GM10248 (cell line): ENCODE measurements around the gene XRCC4.

Source experiments
- CTCF ChIA-PET: fragments of 300-600 bp; sonication (Branson Sonifier 250); formaldehyde crosslinking; extraction: SDS; loops from one replicate; lab custom pipeline; 2021; ENCODE audit warnings: antibody characterized with exemption; lab: Yijun Ruan, JAX
- POLR2A ChIA-PET: fragments of 350-650 bp; sonication (Branson Sonifier 250); formaldehyde crosslinking; extraction: SDS; loops from one replicate; lab custom pipeline; 2020; ENCODE audit warnings: antibody characterized with exemption; lab: Yijun Ruan, JAX
- DNase-seq: peaks from one replicate; pipeline ENCODE4 v3.0.0; 2012; ENCODE audit errors: extremely low spot score
- CTCF ChIP-seq: IDR thresholded peaks from 2 replicates; pipeline ENCODE4 v1.5.1; 2012; ENCODE audit warnings: mild to moderate bottlenecking, low read depth; ENCODE audit errors: extremely low read depth, missing control alignments, control extremely low read depth

XRCC4 gene

GRCh38 chr5:83172011-83172410, 94.7 kb downstream of the XRCC4 start:
- POLR2A ChIA-PET: no interaction called here
- CTCF ChIA-PET: no interaction called here
- no peak for TF ChIP-seq CTCF
- no peak for DNase-seq

- CTCF ChIA-PET: no interaction called here
- DNase-seq: no peak
- POLR2A ChIA-PET: no interaction called here
- TF ChIP-seq CTCF: no peak
Measured at GRCh38 chr5:83172655-83173054, 95.3 kb downstream of the XRCC4 start.

GRCh38 chr5:83173826-83174225, 96.5 kb downstream of the XRCC4 start:
- ChIA-PET CTCF (no interaction called here), POLR2A (no interaction called here)
- no peak for TF ChIP-seq CTCF
- no peak for DNase-seq

- POLR2A ChIA-PET: no interaction called here
- no peak for DNase-seq
- no peak for TF ChIP-seq CTCF
- CTCF ChIA-PET: interaction anchor here (1.0 to 2.2 kb wide), 4 partner anchors 14 to 44 kb away, joined by 3 to 6 read pairs (median 3); no protein-coding TSS in a partner anchor
Measured at GRCh38 chr5:83177803-83178202, 100.5 kb downstream of the XRCC4 start.

GRCh38 chr5:83179966-83180365, 102.6 kb downstream of the XRCC4 start:
- POLR2A ChIA-PET: no interaction called here
- TF ChIP-seq CTCF: no peak
- no peak for DNase-seq
- CTCF ChIA-PET: interaction anchor here (0.9 to 1.3 kb wide), 2 partner anchors 17 to 20 kb away, joined by 3 to 5 read pairs; no protein-coding TSS in a partner anchor

- CTCF ChIA-PET: interaction anchor here (1.0 kb wide), 1 partner anchor 8 kb away, joined by 3 read pairs; no protein-coding TSS in a partner anchor
- no peak for TF ChIP-seq CTCF
- no peak for DNase-seq
- POLR2A ChIA-PET: no interaction called here
Measured at GRCh38 chr5:83184534-83184933, 107.2 kb downstream of the XRCC4 start.
